CD4-positive, alpha-beta T cell treated with Interleukin-12 subunit alpha and Interleukin-12 subunit beta, for 1 hour (primary cell): ENCODE measurements around the gene MPLKIP.
"Not testable (repeated sequence)": the region's sequence is repeated elsewhere in the genome, so short reads cannot be mapped to it uniquely, and the experiment has no call there.

Source experiments
- DNase-seq: peaks from one replicate; pipeline ENCODE4 v3.0.0-alpha.2; 2020

Gene MPLKIP

GRCh38 chr7:40134428-40135316, at the start of gene MPLKIP, which contains the start of gene SUGCT:
Gene MPLKIP, minus strand, starts transcription at chr7:40134622. Its CDS starts 55 bp downstream, at chr7:40134567.
Gene SUGCT, plus strand, starts transcription at chr7:40135005.
- DNase-seq = peak; percentile 90

- no peak for DNase-seq
These were observed 48.0 kb upstream of the MPLKIP start for GRCh38 chr7:40182452-40182851.

GRCh38 chr7:40177071-40177470, 42.6 kb upstream of the MPLKIP start:
- no peak for DNase-seq

GRCh38 chr7:40175725-40176510, 41.5 kb upstream of the MPLKIP start:
- DNase-seq = no peak

GRCh38 chr7:40175256-40175655, 40.8 kb upstream of the MPLKIP start:
- DNase-seq = not testable (repeated sequence)

- DNase-seq = not testable (repeated sequence)
These were observed 38.7 kb upstream of the MPLKIP start for GRCh38 chr7:40173121-40173520.

- DNase-seq = not testable (repeated sequence)
These were observed 33.8 kb upstream of the MPLKIP start for GRCh38 chr7:40168266-40168665.

- no peak for DNase-seq
These were observed 32.9 kb upstream of the MPLKIP start for GRCh38 chr7:40167291-40167690.

- DNase-seq = no peak
These were observed 30.8 kb upstream of the MPLKIP start for GRCh38 chr7:40165216-40165615.

GRCh38 chr7:40162516-40162915, 28.1 kb upstream of the MPLKIP start:
- no peak for DNase-seq

- no peak for DNase-seq
These were observed 22.6 kb upstream of the MPLKIP start for GRCh38 chr7:40156988-40157387.

GRCh38 chr7:40151504-40151903, 17.1 kb upstream of the MPLKIP start:
- DNase-seq = no peak

GRCh38 chr7:40148671-40149070, 14.2 kb upstream of the MPLKIP start:
- DNase-seq = no peak

- DNase-seq = not testable (repeated sequence)
These were observed 13.8 kb upstream of the MPLKIP start for GRCh38 chr7:40148247-40148580.

GRCh38 chr7:40147371-40148246, 13.2 kb upstream of the MPLKIP start:
- no peak for DNase-seq

GRCh38 chr7:40145596-40146130, 11.2 kb upstream of the MPLKIP start:
- DNase-seq = not testable (repeated sequence)

GRCh38 chr7:40141916-40142315, 7.5 kb upstream of the MPLKIP start:
- DNase-seq = not testable (repeated sequence)

GRCh38 chr7:40139891-40140290, 5.5 kb upstream of the MPLKIP start:
- not testable (repeated sequence) for DNase-seq

- no peak for DNase-seq
These were observed 4.6 kb upstream of the MPLKIP start for GRCh38 chr7:40138973-40139372.

GRCh38 chr7:40137563-40137962, 3.1 kb upstream of the MPLKIP start:
- no peak for DNase-seq

GRCh38 chr7:40135317-40135610, 842 bp upstream of the MPLKIP start:
- DNase-seq = no peak

- DNase-seq = peak; percentile 36
These were observed 628 bp downstream of the MPLKIP start for GRCh38 chr7:40133561-40134427.
